Loucy (cell line): ENCODE results near the gene SULT1C4.

Experiments
- CTCF ChIP-seq: fragments of 200-600 bp; sonication (generic); conservative IDR thresholded peaks from 2 replicates; pipeline ENCODE4 v1.5.1; 2014; ENCODE audit warnings: mild to moderate bottlenecking, antibody characterized with exemption, low read length
- EZH2phosphoT487 ChIP-seq: fragments of 200-600 bp; IDR thresholded peaks from 2 replicates; pipeline ENCODE4 v1.6.1; 2018; ENCODE audit warnings: antibody characterized with exemption, mild to moderate bottlenecking, moderate library complexity, borderline replicate concordance

- TF ChIP-seq CTCF: peak; percentile 26
- no peak for TF ChIP-seq EZH2phosphoT487
Measured at GRCh38 chr2:108369153-108369552, 8.6 kb upstream of the SULT1C4 start.
